Cerebellar cortex (tissue), 1 donor: Measurements from ENCODE around the gene SLAIN1.
"Not testable (repeated sequence)": the region's sequence is repeated elsewhere in the genome, so short reads cannot be mapped to it uniquely, and the experiment has no call there.

Source experiments
- DNase-seq: peaks from one replicate; pipeline ENCODE4 v3.0.0-alpha.2; 2015; ENCODE audit warnings: low spot score

SLAIN1 gene

GRCh38 chr13:77697217-77698103, at the start of gene SLAIN1:
Gene SLAIN1 (plus strand): TSS chr13:77697687. CDS start chr13:77697914, 227 bp downstream.
- DNase-seq = peak; percentile 76

GRCh38 chr13:77650409-77650808, 47.1 kb upstream of the SLAIN1 start:
- no peak for DNase-seq

- DNase-seq = no peak
Measured at GRCh38 chr13:77653301-77653700, 44.2 kb upstream of the SLAIN1 start.

GRCh38 chr13:77660016-77660415, 37.5 kb upstream of the SLAIN1 start:
- DNase-seq = not testable (repeated sequence)

- no peak for DNase-seq
Measured at GRCh38 chr13:77660841-77661250, 36.6 kb upstream of the SLAIN1 start.

- not testable (repeated sequence) for DNase-seq
Measured at GRCh38 chr13:77662301-77662700, 35.2 kb upstream of the SLAIN1 start.

- DNase-seq = not testable (repeated sequence)
Measured at GRCh38 chr13:77662831-77663230, 34.7 kb upstream of the SLAIN1 start.

- DNase-seq = no peak
Measured at GRCh38 chr13:77674852-77675251, 22.6 kb upstream of the SLAIN1 start.

GRCh38 chr13:77678691-77679235, 18.7 kb upstream of the SLAIN1 start:
- no peak for DNase-seq

- no peak for DNase-seq
Measured at GRCh38 chr13:77687799-77688198, 9.7 kb upstream of the SLAIN1 start.

GRCh38 chr13:77691871-77692270, 5.6 kb upstream of the SLAIN1 start:
- DNase-seq = peak; percentile 53

- DNase-seq = peak; percentile 11
Measured at GRCh38 chr13:77692746-77693448, 4.6 kb upstream of the SLAIN1 start.

- DNase-seq = no peak
Measured at GRCh38 chr13:77693449-77693940, 4.0 kb upstream of the SLAIN1 start.

GRCh38 chr13:77696006-77696878, 1.2 kb upstream of the SLAIN1 start:
- DNase-seq = peak; percentile 82

GRCh38 chr13:77696879-77697216, 639 bp upstream of the SLAIN1 start:
- peak; percentile 53 for DNase-seq

GRCh38 chr13:77698201-77699058, 943 bp downstream of the SLAIN1 start:
- DNase-seq = peak; percentile 60

- DNase-seq = no peak
Measured at GRCh38 chr13:77699059-77699680, 1.7 kb downstream of the SLAIN1 start.

- no peak for DNase-seq
Measured at GRCh38 chr13:77701305-77701704, 3.8 kb downstream of the SLAIN1 start.

GRCh38 chr13:77702366-77702765, 4.9 kb downstream of the SLAIN1 start:
- no peak for DNase-seq

GRCh38 chr13:77703408-77703807, 5.9 kb downstream of the SLAIN1 start:
- DNase-seq = no peak
